Stimulated activated CD4-positive, alpha-beta T cell treated with anti-CD3 and anti-CD28 coated beads, Interleukin-1b, Interleukin-23, amount 100 ng/mL, for 1 hour (primary cell): ENCODE measurements around the gene MDFIC.

Experiments used
- DNase-seq, 2 donors: peaks; one replicate each; pipeline ENCODE4 v3.0.0-alpha.2; 2020; ENCODE audit warnings: low read depth in 2 of 2

Gene MDFIC

DNA sequence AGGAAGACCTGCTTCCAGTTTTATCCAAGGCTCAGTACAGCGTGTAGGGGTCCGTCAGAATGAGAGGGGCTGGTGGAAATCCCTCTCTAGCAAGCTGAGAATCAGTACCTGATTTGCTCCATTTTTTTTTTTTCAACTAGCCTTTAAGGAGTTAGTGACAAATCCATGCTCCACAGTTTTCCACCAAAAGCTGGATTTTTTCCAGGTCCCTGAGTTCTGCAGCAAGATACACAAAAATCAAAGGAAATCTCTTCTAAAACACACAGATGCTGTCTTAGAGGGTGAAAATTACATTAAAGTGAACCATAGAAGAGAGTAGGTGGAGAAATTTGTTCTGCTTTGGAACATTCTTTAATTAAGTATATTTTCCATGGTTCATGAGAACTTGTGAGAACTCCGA, 30.4 kb downstream of the MDFIC start:
- DNase-seq: no peak

GRCh38 chr7:114953724-114954123, 31.8 kb downstream of the MDFIC start:
- no peak for DNase-seq

GRCh38 chr7:114956702-114957101, 34.8 kb downstream of the MDFIC start:
- no peak for DNase-seq

DNA sequence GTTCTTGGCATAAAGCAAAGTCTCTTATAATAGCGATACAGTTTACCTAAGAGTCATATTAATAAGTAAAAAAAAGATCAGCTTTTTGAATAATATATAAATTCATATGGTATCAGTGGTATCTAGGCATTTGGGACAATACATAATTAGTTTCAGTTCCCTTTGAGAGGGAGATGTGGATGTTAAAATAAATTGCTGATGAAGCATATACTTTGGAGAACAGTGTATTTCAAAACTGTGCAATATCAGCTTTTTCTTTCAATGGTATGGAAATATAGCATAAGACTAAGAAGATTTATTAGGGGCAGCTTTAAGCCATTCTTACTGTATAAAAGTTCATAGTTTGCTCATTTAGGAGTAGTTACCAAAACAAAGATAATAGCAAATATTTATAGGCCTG, 35.5 kb downstream of the MDFIC start:
- no peak for DNase-seq

- DNase-seq: no peak
Observed at GRCh38 chr7:114959931-114960330, 38.0 kb downstream of the MDFIC start.

- DNase-seq: no peak
Observed at GRCh38 chr7:114962441-114962840, 40.5 kb downstream of the MDFIC start.

DNA sequence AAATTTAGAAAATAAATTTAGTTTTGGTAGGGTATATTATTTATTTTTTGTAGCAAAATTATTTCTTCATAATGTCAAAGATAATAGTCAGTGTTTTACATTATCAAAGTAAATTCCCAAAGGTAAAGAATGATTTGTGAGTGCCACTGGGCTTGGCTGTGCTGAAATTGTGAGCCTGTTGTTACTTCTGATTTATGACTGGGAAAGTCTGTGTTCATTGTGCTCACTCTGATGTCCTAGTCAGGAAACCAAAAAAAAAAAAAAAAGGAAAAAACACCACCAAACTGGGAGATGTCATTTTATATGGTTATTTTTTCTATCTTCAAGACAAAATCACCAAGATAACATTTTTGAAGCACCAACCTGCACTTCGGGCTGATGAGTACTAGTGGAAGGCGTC, 44.3 kb downstream of the MDFIC start:
- no peak for DNase-seq

GRCh38 chr7:114969096-114969495, 47.2 kb downstream of the MDFIC start:
- DNase-seq: no peak

- DNase-seq: no peak
Observed at GRCh38 chr7:114970308-114970707, 48.4 kb downstream of the MDFIC start.

DNA sequence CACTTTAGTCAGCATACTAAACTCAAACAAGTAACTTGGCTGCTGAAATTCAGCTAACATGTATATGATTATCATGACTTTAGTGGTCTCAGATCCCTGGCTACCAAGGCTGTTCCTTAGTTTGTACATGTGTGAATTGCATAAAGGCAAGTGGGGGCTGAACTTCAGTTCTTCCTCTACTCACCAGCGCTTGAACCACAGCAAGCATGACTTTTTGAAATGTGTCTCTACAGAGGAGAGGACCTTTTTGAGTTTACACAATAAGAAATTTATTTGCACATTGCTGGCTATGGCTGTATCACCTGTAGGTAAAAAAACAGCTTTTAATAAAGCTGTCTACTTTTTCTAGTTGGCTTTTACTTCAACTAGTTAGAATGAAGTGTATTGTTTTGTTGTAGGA, 48.8 kb downstream of the MDFIC start:
- no peak for DNase-seq

GRCh38 chr7:114972567-114972966, 50.7 kb downstream of the MDFIC start:
- DNase-seq: no peak

DNA sequence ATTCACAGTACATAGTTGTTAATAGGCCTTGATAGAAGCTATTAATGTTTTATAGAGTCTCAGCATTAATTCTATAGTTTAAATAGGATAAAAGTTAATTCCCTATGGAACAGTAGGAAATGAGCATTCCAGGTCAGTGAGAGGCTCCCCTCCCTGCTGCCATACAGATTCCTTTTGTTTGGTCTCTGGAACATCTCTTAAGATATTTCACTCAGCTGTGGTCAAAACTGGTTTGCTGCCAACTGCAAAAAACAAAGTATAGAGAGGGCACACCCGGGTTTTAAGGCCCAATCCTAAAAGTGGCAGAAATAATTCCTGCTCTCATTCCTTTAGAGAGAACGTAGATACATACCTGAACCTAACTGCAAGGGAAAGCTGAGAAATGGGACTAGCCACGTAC, 51.3 kb downstream of the MDFIC start:
- DNase-seq: no peak

DNA sequence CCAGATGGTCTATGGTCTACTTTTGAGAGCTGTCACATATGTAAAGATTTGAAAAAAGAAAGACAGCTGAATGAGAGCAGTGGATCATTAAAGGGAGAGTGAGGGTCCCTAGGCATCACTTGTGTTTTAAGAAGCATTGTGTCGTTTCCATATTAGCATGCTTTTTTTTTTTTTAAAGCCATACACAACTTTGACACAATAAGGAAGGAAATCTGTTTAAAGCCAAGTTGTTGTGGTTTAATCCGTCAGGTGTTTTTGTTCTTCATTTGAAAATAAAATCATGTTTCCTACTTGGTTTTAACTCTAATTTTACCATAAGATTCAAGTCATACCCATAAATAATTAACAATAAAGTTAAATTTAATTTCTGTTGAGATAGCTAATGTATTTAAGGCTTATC, 53.5 kb downstream of the MDFIC start:
- no peak for DNase-seq

DNA sequence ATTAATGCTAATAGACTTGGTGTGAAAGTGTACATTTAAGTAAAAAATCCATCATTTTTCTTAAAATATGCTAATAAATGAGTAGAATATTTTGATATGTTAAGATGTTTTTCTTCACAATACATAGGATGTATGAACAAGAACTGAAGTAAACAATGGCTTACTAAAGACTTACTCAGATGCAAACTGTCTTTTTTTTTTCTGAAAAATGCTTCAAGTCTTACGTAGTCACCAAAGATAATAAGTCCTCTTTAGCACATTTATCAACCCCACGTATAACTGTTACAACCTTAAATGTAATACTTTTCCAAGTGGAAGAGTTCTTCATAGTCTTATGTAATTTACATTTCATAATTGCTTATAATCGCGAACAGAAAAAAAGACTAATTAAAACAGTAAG, 54.8 kb downstream of the MDFIC start:
- DNase-seq: no peak

DNA sequence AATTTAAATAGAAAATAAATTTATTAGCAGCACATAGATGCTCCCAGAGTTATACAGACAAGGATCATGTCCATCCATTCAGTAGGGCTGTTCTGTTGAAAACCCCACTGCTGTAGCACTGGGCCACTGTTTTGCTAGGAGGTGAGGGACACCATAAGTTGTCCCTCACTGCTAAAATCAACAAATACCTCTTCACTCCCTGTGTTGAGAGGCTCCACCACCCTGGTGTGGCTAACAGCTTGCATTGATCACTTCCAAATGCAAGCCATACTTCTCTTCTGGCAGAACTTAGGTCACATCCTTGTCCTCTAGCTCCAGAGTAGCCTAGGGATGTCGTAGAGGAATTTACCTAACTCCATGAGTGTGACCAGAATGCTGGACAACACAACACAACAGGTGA, 55.4 kb downstream of the MDFIC start:
- DNase-seq: no peak

DNA sequence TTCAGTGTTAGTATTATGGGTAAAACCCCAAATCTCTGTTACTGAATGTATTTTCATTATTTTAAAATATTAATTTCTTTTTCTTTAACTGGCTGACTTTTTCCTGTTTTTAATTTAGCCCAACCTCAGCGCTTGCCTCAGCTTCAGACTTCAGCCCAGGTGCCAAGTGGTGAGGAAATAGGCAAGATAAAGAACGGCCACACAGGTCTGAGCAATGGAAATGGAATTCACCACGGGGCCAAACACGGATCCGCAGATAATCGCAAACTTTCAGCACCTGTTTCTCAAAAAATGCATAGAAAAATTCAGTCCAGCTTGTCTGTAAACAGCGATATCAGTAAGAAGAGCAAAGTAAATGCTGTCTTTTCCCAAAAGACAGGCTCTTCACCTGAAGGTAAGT, 57.5 kb downstream of the MDFIC start:
- no peak for DNase-seq

GRCh38 chr7:114979803-114980507, 58.1 kb downstream of the MDFIC start:
- DNase-seq: no peak

- DNase-seq: no peak
Observed at GRCh38 chr7:114981323-114981722, 59.4 kb downstream of the MDFIC start.

DNA sequence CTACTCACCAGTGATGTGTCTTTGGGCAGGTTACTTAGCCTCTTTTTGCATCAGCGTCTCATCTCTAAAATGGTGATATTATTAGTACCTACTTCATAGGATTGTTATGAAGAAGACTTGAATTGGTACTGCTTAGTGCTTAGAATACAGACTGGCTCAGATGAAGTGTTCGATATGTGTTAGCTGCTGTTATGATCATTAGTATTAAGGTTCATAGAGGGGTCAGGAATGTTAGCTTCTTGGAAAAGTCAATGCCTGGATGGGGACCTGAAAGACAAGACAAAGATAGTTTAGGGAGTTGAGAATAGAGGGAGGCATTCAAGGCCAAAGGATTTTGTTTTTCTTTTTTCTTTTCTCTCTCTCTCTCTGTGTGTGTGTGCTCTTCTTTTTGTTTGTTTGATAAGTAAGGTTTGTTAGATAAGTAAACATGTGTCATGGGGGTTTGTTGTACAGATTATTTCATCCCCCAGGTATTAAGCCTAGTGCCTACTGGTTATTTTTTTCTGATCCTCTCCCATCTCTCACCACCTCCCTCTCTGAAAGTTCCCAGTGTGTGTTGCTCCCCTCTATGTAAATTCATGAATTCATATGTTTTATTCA, 63.3 kb downstream of the MDFIC start:
- no peak for DNase-seq

GRCh38 chr7:114986190-114987180, 64.6 kb downstream of the MDFIC start:
- no peak for DNase-seq

DNA sequence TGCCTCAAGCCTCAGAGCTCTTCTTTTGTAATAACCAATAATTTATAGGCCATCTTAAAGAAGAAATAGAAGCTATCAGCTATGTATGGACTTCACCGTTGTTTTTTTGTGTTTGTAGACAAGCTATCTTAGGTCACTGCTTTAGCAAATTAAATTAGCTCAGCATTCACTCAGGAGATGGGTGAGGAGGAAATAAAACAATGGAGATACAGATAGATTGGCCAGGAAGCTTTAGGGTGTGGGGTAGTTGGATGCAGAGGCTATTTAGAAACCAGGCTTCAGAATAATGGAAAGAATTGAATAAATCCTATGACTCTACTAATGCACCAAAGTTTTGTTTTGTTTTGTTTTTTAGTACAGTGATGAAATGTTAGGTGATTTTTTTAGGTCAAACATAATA, 66.1 kb downstream of the MDFIC start:
- no peak for DNase-seq

- no peak for DNase-seq
Observed at GRCh38 chr7:114988755-114989375, 67.0 kb downstream of the MDFIC start.
